Aorta (tissue), 5 donors: Measurements from ENCODE around the gene FAM118A. TPM values are rescaled to one million over a fixed set of nuclear protein-coding genes. Genes with fewer than 3 reads are reported as not detected.

ENCODE experiments used
- ATAC-seq: fragments of 200-7000 bp; cut with Tn5 transposase; one replicate; pipeline ENCODE4 v1.9.1; 2022; ENCODE audit warnings: moderate library complexity; ENCODE audit not compliant: low FRiP score
- DNase-seq, 2 donors: peaks; one replicate each; pipeline ENCODE4 v3.0.0-alpha.2; 2020
- H3K27ac ChIP-seq, 2 donors: one replicate each; pipeline ENCODE4 v1.5.1; 2013; ENCODE audit warnings: low read length in 2 of 2, mild to moderate bottlenecking in 2 of 2, moderate library complexity in 2 of 2, control low read depth in 1 of 2, inconsistent platforms in 1 of 2, low read depth in 1 of 2
- H3K27me3 ChIP-seq, 2 donors: one replicate each; pipeline ENCODE4 v1.6.1; 2013; ENCODE audit warnings: control low read depth in 1 of 2, low read length in 1 of 2, mild to moderate bottlenecking in 1 of 2, moderate library complexity in 1 of 2; ENCODE audit not compliant: insufficient read depth in 2 of 2, control insufficient read depth in 1 of 2
- H3K36me3 ChIP-seq, 2 donors: one replicate each; pipeline ENCODE4 v1.6.1; 2013; ENCODE audit warnings: control low read depth in 1 of 2, low read length in 1 of 2, mild to moderate bottlenecking in 1 of 2; ENCODE audit not compliant: insufficient read depth in 2 of 2, control insufficient read depth in 1 of 2
- H3K4me1 ChIP-seq, 2 donors: one replicate each; pipeline ENCODE4 v1.6.1; 2013; ENCODE audit warnings: low read length in 2 of 2, control low read depth in 1 of 2, mild to moderate bottlenecking in 1 of 2, moderate library complexity in 1 of 2; ENCODE audit not compliant: insufficient read depth in 2 of 2, control insufficient read depth in 1 of 2
- H3K4me3 ChIP-seq, 2 donors: one replicate each; pipeline ENCODE4 v1.5.1; 2013; ENCODE audit warnings: low read length in 2 of 2, control low read depth in 1 of 2, mild to moderate bottlenecking in 1 of 2
- H3K9me3 ChIP-seq: one replicate; pipeline ENCODE4 v1.6.1; 2013; ENCODE audit warnings: mild to moderate bottlenecking, low read length; ENCODE audit not compliant: control insufficient read depth
- WGBS, 2 donors: extraction: QIAGEN DNeasy Blood & Tissue Kit; methylation state at CpG; one replicate each; pipeline ENCODE4 v1.1.7; 2013; 5-methylcytosine and 5-hydroxymethylcytosine counted together
- intact Hi-C, 2 donors: fragments of 100-400 bp; cut with DNase I; formaldehyde crosslinking; loops; one replicate each; pipeline versions ENCODE4 v1.14.2 to v1.15.0; 2022
- polyA plus RNA-seq, 2 donors: library from polyadenylated mRNA; stranded (reverse); fragments of 200-250 nt; gene quantifications; one replicate each; pipeline ENCODE4 v1.2.3, GENCODE V29; 2013
- total RNA-seq, 2 donors: library from RNA; stranded (reverse); fragmentation: NEBNext Ultra II Directional; extraction: Animal tissue kit (Norgen Biotek cat#: 25700); gene quantifications; one replicate each; pipeline ENCODE4 v1.2.1, GENCODE V29; 2021
- donor health status: healthy with polysubstance abuse.
- donor health status: Bipolar disorder and iron deficiency.
- donor health status: DM: no; HTN: no; CAD: no.
- donor health status: DM: no; HTN: no; CAD: no.
- donor health status: DM: yes; HTN: yes; CAD: no.

Gene FAM118A
- total and polyA plus RNA-seq, 4 donors: 8.6 to 320 (median 62.9) TPM

GRCh38 chr22:45302751-45303150, 7.0 kb upstream of the FAM118A start:
- Histone ChIP-seq H3K27me3 (no peaks in the 10 kb centered on the region), H3K9me3 (no peaks in the 10 kb centered on the region), H3K27ac (no peak overlapping the region), H3K4me3 (no peak overlapping the region), H3K36me3 (no peaks in the 10 kb centered on the region), H3K4me1 (no peaks in the 10 kb centered on the region)
- DNase-seq (no peak), ATAC-seq (no peak)
- 77 to 78% methylated on average over 8 of the region's 8 CpGs for WGBS, 2 donors
- intact Hi-C loops: no loop called here

GRCh38 chr22:45303181-45303580, 6.6 kb upstream of the FAM118A start:
- no peaks in the 10 kb centered on the region for H3K9me3 ChIP-seq
- intact Hi-C loops: no loop called here
- H3K36me3 ChIP-seq: no peaks in the 10 kb centered on the region
- H3K27ac ChIP-seq: no peak overlapping the region
- WGBS, 2 donors: 75 to 78% methylated on average over 7 of the region's 7 CpGs
- ATAC-seq: no peak
- H3K27me3 ChIP-seq: no peaks in the 10 kb centered on the region
- no peak for DNase-seq
- H3K4me3 ChIP-seq: no peak overlapping the region
- H3K4me1 ChIP-seq: no peaks in the 10 kb centered on the region

- H3K4me3 ChIP-seq: no peak overlapping the region
- H3K27me3 ChIP-seq: no peaks in the 10 kb centered on the region
- no peaks in the 10 kb centered on the region for H3K9me3 ChIP-seq
- H3K36me3 ChIP-seq: no peaks in the 10 kb centered on the region
- intact Hi-C loops: loop anchor here in 1 of 2 donors (5.0 kb wide), 1 partner anchor 33 kb away; no protein-coding TSS in a partner anchor
- WGBS, 2 donors: 90 to 92% methylated on average over 6 of the region's 6 CpGs
- no peaks in the 10 kb centered on the region for H3K4me1 ChIP-seq
- no peak for ATAC-seq
- no peak for DNase-seq
- H3K27ac ChIP-seq: no peak overlapping the region
Observed at GRCh38 chr22:45304971-45305370, 4.8 kb upstream of the FAM118A start.

- DNase-seq (no peak), ATAC-seq (no peak)
- no peak overlapping the region for H3K27ac ChIP-seq
- no peaks in the 10 kb centered on the region for H3K9me3 ChIP-seq
- intact Hi-C loops: loop anchor here in 1 of 2 donors (5.0 kb wide), 1 partner anchor 33 kb away; no protein-coding TSS in a partner anchor
- no peak overlapping the region for H3K4me3 ChIP-seq
- WGBS, 2 donors: 79 to 83% methylated on average over 6 of the region's 6 CpGs
- H3K4me1 ChIP-seq: no peaks in the 10 kb centered on the region
- H3K27me3 ChIP-seq: no peaks in the 10 kb centered on the region
- H3K36me3 ChIP-seq: no peaks in the 10 kb centered on the region
Observed at GRCh38 chr22:45305456-45306075, 4.2 kb upstream of the FAM118A start.

- H3K36me3 ChIP-seq: no peaks in the 10 kb centered on the region
- ATAC-seq: no peak
Observed at GRCh38 chr22:45306139-45306538, 3.6 kb upstream of the FAM118A start.

GRCh38 chr22:45308391-45308956, 1.3 kb upstream of the FAM118A start:
- Histone ChIP-seq H3K27ac (no peak overlapping the region), H3K36me3 (no peaks in the 10 kb centered on the region), H3K4me3 (no peak overlapping the region), H3K27me3 (no peaks in the 10 kb centered on the region), H3K9me3 (no peaks in the 10 kb centered on the region), H3K4me1 (peaks cover 0 to 2% of the 10 kb centered on the region in 2 donors)
- intact Hi-C loops: loop anchor here in 1 of 2 donors (5.0 kb wide), 1 partner anchor 36 kb away; no protein-coding TSS in a partner anchor
- WGBS, 2 donors: 93 to 97% methylated on average over 6 of the region's 6 CpGs
- no peak for ATAC-seq
- no peak for DNase-seq

More at GRCh38 chr22:45306139-45306538, 3.6 kb upstream of the FAM118A start:
- DNase-seq: no peak
- intact Hi-C loops: loop anchor here in 1 of 2 donors (5.0 kb wide), 1 partner anchor 34 kb away; no protein-coding TSS in a partner anchor
- WGBS, 2 donors: 92 to 93% methylated on average over 9 of the region's 9 CpGs
- H3K4me3 ChIP-seq: no peak overlapping the region
- H3K9me3 ChIP-seq: no peaks in the 10 kb centered on the region
- H3K27ac ChIP-seq: no peak overlapping the region
- no peaks in the 10 kb centered on the region for H3K4me1 ChIP-seq
- H3K27me3 ChIP-seq: no peaks in the 10 kb centered on the region

GRCh38 chr22:45308957-45309421, 745 bp upstream of the FAM118A start:
- ATAC-seq (no peak), DNase-seq (no peak)
- Histone ChIP-seq H3K4me3 (peak overlapping the region in 1 of 2 donors; percentile 20), H3K4me1 (peaks cover 0 to 2% of the 10 kb centered on the region in 2 donors), H3K9me3 (no peaks in the 10 kb centered on the region), H3K36me3 (no peaks in the 10 kb centered on the region), H3K27ac (no peak overlapping the region), H3K27me3 (no peaks in the 10 kb centered on the region)
- intact Hi-C loops: loop anchor here in 1 of 2 donors (5.0 kb wide), 1 partner anchor 37 kb away; no protein-coding TSS in a partner anchor
- 49 to 60% methylated on average over 25 of the region's 25 CpGs for WGBS, 2 donors

GRCh38 chr22:45310331-45310976, 720 bp downstream of the FAM118A start:
- 0 to 1% methylated on average over 32 to 33 of the region's 33 CpGs for WGBS, 2 donors
- intact Hi-C loops: loop anchor here (5.0 to 10.0 kb wide), 3 partner anchors 33 to 774 kb away; no protein-coding TSS in a partner anchor
- Histone ChIP-seq H3K4me1 (peaks cover 0 to 2% of the 10 kb centered on the region in 2 donors), H3K36me3 (no peaks in the 10 kb centered on the region), H3K27ac (no peak overlapping the region), H3K9me3 (no peaks in the 10 kb centered on the region), H3K4me3 (peak overlapping the region; percentile 78 to 83), H3K27me3 (no peaks in the 10 kb centered on the region)
- DNase-seq (peak in 1 of 2 donors; percentile 81), ATAC-seq (peak; percentile 1)
